NOMO-1 treated with DMSO at 0.1 percent for 48 hours (cell line): ENCODE results near the gene NPSR1.
A peak's percentile ranks its signal among the peaks of the same experiment; 100 is the strongest.

Experiments
- DNase-seq: peaks from one replicate; lab custom pipeline; 2025; ENCODE audit not compliant: unreplicated experiment; lab: John Stamatoyannopoulos, UW

The NPSR1 gene

DNA sequence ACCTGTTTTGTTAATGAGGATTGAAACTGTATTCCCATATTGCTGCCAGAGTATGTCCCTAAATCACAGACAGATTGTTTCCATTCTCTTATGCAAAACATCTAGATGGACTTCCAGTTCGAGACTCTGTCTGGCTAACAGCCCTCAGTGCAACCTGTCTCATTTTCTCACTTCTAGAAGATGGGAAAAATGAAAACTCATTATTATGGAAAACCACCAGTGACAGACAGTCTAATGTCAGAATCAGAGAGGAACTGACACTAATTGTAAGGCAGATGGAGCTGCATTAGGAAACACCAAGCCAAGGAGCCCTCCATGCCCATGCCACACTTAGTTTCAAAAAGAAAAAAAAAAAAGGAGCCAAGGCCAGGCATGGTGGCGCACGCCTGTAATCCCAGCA, 61.6 kb downstream of the NPSR1 start:
- no peak for DNase-seq

DNA sequence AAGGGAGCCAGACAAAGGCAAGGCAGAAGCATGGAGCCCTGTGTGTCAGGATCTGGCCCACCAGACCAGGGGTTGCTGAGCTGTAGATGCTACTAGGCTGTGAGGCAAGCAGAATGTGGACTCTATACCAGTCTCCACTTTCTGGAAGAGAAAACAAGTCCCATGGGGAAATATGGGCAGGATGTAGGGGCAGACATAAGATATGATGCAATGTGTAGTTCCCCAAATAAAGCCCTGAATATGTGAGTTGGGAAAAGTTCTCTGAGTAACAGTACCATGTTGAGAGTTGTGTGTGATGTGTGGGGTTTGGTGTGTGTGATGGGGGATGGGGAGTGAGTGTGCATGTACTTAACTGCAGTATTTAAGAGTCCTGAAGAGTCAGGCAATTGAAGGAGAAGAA, 62.3 kb downstream of the NPSR1 start:
- no peak for DNase-seq

DNA sequence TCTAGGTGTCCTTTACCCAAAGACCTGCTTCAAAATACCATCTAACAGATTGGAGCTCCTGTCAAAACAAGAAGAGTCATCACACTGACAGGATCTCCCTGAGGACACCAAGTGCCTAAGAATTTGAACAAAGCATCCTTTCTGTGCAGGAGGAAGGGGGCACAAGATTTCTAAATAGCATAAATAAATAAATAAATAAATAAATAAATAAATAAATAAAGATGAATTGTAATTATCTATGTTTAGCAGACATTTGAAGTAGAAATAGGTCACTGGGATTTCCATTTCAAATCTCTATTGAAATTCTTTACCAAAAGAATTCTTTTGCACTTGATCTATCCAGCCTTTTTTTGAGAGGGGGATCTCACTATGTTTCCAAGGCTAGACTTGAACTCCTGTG, 65.3 kb downstream of the NPSR1 start:
- no peak for DNase-seq

DNA sequence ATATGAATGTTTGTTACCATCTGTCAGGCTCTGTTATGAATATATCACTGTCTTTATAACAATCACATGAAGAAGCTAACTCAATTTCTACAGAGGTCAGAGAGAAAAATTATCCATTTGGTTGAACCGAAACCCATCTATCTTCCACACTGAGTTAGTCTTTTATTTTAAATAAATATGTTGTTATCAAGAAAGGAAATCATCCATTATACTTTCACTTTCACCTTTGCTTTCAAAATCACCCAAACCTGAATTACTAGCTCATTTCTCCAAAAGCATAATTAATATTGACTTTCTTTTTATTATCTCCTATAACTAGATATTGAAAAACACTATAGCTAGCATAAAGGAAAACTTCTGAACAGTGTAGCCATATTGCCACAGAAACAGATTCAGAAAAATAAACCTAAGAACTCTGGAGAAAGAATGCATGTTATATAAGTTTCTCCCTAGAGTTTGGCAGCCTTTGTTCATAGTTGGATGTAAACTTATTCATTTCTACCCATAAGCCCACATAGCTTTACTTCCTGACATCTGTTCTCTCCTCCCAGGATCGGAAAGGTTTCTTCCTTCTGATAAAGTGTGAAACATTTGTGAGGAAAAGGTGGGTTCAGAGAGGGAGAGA, 66.0 kb downstream of the NPSR1 start:
- no peak for DNase-seq

DNA sequence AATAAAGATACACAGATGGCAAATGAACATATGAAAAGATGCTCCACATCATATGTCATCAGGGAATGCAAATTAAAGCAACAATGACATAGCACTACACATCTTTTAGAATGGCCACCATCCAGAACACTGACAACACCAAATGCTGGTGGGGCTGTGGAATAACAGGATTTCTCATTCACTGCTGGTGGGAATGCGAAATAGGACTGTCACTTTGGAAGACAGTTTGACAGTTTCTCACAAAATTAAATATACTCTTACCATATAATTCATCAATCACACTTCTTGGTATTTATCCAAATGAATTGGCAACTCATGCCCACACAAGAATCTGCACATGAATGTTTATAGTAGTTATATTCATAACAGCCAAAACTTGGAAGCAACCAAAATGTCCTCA, 68.2 kb downstream of the NPSR1 start:
- DNase-seq: no peak

DNA sequence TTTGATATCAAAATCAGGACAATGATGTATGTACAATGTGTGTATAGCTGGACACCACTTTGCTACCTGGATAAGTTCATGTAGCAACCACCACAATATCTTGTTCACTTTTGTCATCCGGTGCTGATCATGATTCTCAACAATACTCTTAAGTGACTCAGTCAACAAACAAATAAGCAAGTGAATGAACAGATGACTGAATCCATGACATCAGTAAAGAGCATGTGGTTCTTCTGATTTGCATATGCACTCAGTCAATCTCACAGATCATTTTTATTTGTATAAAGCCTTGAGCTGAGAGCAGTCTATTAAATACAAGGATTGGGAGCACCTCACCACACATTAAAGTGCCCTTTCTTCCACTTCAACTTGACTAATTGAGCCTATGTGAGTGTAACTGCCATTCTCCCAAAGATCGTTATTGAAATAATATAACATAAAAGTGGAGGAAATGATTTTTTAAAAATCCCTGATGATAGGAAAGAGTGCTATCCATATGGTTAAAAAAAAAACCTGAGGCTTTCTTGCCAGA, 69.5 kb downstream of the NPSR1 start:
- DNase-seq: no peak

DNA sequence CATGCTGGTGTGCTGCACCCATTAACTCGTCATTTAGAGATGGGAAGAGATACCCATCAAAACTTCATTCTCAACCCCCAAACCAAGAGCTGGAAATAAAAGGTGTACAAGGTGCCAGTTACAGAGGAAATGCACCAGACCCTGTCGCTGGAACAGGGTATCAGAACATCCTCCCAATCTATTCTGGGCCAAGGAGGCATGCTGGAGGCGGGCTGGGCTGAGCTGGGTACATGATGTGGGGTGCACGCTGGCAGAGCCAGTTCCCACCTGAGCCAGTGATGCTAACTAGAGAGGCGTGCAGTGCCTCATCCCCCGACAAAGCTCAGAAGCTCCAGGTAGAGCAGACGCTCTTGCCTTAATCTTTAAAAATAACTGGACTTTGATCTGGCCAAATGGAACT, 70.1 kb downstream of the NPSR1 start:
- no peak for DNase-seq

DNA sequence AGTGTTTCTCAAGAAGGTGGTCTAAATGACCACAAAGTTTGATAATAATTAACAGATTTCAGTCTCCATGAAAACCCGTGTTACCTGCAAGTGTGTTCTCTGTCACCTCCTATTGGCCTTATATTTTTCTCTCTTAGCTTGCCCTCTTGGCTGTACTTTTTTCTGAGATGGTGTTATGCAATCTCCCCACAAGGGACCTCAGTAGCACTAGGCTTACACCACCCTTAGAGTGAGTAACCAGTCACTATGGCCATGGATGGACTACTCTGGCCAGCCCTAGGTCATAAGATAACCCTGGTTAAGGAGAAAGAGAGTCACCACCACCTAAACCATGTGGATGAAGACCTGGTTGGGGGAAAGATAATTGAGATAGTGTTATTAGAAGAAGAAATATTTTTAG, 76.8 kb downstream of the NPSR1 start:
- DNase-seq: no peak

DNA sequence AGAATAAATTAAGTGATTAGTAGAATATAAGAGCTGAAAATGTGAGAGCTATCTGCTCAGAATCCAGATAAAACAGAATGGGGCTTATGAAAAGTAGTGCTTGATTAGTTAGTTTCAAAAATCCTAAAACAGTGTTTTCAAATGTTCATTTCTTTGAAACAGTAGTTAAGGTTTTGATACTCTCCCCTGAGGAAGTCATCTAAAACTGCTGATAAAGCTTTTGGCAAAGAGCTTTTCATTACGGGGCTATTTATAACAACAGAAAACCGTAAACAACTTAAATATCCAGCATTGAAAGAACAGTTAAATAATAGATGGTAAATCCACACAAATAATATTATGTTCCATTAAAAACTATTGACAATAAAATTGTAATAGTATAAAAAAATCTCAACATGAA, 77.5 kb downstream of the NPSR1 start:
- no peak for DNase-seq

DNA sequence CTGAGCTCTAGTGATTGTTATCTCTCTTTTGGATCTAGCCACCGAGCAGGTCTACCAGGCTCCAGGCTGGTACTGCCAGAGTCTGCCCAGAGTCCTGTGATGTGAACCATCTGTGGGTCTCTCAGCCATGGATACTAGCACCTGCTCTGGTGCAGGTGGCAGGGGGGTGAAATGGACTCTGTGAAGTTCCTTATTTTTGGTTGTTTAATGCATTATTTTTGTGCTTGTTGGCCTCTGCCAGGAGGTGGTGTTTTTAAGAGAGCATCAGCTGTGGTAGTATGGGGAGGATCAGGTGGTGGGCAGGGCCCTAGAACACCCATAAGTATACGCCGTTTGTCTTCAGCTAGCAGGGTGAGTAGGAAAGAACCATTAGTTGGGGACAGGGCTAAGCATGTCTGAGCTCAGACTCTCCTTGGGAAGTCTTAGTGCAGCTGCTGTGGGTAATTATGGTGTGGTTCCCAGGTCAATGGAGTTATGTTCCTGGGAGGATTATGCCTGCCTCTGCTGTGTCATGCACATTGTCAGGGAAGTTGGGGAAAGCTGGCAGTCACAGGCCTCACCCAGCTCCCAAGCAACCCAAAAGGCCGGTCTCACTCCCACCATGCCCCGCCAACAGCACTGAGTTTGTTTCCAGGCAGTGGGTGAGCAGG, 81.8 kb downstream of the NPSR1 start:
- DNase-seq: no peak

DNA sequence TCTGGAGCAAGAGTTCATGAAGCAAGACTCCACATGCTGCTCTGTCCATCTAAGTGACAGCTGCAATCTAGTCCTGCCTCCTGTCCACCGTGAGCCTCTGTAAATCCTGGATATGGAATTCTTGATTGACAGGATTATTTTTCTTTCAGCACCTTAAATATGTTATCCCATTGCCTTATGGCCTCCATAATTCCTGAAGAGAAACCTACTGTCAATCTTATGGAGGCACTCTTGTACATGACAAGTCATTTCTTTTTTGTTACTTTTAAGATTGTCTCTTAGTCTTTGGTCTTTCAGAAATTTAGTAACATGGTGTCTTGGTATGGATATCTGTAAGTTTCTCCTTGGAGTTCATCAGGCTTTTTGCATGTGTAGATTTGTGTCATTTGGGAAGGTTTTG, 82.8 kb downstream of the NPSR1 start:
- no peak for DNase-seq

DNA sequence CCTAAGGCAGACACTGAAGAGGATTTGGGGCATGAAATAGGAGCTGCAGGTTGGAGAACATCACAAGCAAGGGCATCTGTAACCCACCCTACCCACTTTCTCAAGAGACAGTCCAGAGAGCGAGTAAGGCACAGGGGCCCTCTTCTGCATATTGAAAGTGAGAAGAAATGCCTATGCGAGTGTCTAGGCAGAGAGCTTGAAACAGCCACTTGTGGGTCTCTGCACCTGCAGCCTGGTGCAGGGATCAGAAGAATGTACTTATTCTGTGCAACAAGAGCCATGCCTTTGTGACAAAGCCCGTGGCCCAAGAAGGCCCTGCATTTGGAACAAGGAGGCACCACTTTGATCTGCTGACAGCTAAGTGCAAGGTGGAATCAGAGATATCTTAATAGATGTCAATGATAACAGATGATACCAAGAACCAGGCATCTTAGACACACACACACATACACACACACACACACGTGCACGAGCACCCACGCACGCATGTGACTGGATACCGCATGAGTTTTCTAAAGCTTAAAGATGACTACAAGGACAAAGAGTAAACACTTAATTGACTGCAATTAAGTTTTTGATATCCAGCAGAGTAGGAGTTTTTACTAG, 89.3 kb downstream of the NPSR1 start:
- DNase-seq: no peak

DNA sequence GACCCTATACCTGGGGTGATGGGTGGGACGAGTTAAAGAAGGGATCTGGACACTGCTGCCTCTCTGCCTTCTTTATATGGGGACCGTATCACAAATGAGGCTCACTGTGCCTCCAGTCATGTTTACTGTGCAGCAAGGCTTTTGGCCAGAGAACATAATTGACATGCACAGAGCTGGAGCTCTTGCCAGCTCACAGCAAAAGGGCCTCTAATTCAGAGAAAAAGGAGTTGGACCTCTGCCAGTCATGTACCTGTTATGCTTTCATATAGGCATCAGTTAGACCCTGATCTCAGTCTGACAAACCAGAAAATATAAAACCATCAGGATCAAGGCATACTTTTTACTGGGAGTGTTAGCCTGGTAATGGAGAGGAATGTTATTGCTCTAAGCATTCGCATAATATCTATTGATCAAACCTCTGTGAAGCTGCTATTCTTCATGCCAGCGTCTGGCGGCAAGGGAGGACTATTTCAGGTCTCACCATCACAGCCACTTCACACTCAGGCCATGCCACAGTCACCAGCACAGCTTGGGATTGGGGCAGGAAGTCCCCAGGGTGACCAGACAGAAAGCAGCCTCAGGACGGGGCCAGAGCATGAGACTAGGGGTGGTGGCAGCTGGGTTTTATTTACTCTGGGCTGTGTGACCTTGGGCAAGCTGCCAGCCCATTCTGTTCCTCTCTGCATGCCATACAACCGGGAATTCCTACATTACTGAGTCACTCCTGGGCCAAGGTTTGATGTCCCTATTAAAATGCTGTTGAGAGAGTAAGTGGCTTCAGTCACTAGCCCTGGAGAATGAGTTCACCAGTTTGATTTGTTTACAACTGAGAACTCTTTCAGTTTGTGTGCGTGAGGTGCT, 90.1 kb downstream of the NPSR1 start:
- DNase-seq: no peak

DNA sequence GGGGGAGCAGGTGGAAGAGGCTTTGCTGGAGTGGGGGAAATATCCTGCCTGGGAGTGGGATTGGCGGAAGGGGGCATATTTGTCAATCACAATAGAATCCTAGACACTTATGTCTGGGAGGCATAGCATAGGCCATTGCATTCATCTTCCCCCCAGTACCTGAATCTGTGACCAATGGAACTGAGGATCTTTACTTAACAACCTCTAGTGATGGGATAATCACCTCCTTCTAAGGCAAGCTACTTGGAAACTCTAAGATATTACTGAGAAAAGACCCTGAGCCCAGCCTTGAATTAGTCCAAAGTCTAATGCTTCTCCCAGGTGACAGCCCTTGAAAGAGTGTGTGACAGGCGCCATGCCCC, 90.7 kb downstream of the NPSR1 start:
- no peak for DNase-seq

DNA sequence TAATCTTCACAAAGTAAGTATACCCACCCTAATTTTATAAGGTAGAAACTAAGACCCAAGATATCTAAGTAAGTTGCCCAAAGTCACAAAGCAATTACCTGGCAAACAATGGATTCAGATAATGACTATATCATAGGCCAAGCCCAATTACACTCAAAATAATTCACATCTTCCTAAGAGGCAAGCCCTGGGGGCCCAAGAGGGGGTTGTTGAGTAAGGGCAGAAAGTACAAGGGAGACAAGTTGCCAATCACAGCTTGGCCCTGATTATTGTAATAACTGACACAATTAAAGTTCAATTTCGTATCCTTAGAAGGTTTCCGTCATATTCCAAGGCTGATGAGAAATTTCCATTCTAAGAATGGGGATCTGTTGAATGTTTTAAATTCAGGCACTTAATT, 91.4 kb downstream of the NPSR1 start:
- no peak for DNase-seq

DNA sequence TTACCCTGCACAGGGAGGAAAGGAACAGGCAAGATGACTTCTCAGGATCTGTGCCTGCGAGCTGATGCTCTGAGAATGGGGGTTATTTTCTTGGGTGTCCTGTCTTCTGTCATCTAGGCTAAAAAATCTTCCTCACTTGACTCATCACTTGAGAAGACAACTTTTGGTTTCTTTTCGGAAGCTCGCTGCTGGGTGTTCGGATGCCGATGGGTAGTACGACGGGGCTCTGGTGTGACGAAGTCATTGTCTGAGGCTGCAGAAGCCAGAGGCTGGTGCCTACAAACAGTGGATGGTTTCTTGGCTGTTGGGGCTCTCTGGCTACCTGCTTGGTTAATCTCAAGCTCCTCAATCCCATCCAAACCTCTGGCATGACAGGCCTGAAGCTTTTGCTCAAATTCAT, 92.2 kb downstream of the NPSR1 start:
- no peak for DNase-seq

DNA sequence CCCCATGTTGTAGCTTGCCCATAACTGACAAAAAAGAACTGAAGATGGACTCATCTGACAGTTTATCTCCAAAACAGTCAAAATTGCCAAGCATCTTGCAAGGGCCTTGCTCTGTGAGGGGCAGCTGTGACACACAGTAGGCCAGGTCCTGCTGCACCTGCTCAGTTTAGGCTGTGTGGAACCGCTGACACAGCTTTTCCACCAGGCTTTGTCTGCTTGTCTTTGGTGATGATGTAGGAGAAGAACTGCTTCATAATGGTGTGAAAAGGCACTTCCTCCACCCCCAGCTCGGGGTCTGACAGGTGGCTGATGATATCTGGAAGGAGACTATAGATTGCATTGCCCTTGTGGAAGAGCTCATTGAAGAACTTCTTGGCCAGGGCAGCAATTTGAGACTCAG, 92.6 kb downstream of the NPSR1 start:
- no peak for DNase-seq

DNA sequence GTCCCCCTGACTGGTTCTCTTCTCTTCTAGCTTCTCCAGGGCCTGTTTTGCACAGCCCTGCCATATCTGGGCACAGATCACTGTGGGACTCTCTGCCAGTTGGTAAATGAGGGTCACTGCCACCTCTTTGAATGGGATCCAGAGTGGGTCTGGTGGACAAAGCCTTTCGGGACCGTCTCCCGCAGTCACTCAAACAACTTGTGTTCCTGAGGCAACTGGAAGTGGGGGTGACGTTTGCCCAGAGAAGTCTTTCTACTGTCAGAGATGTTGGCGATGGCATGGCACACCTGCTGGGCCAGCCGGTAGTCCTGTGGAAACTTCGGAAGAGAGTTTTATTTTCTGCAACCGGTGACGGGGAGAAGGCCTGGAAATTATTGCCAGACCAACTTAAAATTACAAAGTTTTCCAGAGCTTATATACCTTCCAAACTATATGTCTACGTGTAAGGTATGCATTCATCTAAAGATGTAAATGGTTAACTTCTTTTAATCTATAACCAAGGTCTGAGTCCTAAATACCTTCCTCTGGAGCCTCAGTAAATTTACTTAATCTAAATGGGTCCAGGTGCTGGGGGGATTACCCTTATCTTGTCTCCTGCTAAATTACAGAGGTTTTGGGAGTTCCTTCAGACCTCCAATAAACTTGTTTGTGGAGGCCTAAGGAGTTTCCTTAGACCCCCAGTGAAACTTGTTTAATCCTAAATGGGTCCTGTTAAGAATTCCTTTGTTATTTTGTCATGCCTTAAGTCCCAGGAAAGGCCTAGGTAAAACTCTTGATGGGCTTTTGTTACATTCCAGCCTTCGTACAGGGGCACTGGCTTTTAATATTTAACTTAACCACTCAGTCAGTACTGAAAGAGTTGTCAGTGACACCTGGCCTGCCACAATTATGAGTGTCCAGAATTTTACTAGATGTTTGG, 94.0 kb downstream of the NPSR1 start:
- DNase-seq: no peak

DNA sequence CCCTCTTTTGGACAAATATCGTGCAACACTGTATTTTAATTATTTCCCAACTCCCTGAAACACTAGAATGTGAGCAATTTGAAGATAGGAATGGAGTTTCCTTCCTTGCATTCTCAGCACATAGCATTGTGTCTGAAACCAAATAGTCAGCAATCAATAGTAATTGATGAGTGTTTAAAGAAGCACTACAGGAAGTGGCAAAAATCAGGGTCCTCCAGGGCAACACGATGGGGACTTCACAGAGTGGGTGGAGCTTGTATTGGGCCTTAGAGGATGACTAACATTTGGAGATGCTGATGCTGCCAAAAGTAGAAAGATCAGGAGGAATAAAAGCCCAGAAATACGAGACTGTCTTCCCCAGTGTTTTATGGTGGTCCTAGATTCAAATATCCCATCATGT, 94.9 kb downstream of the NPSR1 start:
- no peak for DNase-seq

DNA sequence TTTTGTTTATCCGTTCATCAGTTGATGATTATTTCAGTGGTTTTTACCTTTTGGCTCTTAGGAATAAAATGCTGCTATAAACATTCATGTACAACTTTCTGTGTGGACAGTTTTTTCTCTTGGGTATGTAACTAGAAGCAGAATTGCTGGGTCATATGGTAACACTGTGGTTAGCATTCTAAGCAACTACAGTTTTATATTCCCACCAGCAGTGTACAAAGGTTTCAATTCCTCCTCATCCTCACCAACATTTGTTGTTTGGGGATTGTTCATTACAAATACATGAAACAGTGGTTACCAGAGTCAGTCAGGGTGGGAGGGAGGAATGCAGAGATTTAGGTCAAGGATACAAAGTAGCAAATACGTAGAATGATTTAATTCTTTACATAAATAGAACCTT, 97.0 kb downstream of the NPSR1 start:
- peak; percentile 43 for DNase-seq

DNA sequence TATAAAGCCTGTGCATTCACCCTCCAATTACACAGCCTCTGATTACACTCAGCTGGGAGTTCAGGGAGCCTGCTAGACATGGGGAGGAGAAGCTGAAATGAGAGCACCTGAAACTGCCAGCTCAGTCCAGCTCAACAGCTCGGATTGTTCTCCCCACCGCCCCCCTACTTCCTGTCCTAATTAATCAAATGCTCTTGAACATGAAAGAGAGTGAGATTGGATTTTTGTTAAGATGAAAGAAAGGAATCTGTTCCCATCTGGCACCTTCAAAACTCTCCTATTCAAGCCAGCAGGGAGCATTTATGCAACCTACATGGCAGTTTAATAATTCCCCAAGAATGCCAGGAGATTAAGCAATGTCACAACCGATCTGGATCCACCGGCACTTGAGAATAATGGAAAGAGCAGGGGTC, 98.0 kb downstream of the NPSR1 start:
- DNase-seq: no peak
